Transverse colon (tissue), 3 donors: ENCODE results near the gene FSCN2.

Source experiments
- EP300 ChIP-seq: sonication (generic); formaldehyde crosslinking; IDR thresholded peaks from one replicate; pipeline ENCODE4 v1.6.1; 2017; ENCODE audit warnings: antibody characterized with exemption, low read depth
- POLR2A ChIP-seq: fragments of 450-650 bp; IDR thresholded peaks from one replicate; pipeline ENCODE4 v1.6.1; 2016; ENCODE audit warnings: antibody characterized with exemption, mild to moderate bottlenecking, moderate library complexity
- POLR2AphosphoS5 ChIP-seq, 3 donors: sonication (generic); formaldehyde crosslinking; IDR thresholded peaks; one replicate each; pipeline ENCODE4 v1.6.1; 2016; ENCODE audit warnings: antibody characterized with exemption in 3 of 3

DNA sequence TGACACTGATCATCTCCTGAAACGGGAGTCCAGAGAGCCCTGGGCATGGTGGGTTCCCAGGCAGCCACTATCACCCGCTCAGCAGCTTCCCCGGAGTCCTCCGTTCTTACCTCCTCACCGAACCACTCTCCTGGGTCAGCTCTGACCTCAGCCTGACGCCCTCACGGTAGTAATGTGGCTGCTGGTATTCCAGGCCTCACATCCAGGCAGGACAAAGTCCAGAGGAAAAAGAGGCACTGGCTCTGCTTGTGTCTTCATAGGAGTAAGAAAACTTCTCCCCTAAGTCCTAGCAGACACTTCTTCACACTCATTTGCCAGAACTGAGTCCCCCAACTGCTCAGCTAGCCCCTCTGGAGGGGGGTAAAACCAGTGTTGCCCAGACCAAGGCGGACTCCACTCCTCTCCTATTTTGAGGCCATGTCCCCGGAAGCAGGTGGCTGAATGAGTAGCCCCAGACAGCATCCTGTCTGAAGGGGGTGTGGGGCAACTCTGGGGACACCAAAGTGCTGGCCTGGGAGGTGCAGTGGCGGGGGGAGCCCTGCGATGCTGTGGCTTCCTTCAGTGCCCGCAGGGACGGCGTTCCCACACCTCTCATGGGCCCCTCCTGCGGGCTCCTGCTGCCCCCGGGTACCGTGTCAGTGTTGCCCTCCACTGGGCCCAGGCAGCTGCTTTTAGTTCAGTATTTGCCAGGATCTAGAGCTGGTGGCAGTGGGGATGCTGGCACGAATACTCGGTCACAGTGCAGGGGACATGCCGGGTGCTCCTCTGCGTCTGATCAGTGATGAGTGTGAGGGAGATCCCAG, 5.4 kb downstream of the FSCN2 start:
- TF ChIP-seq POLR2A, result no peak
- no peak for TF ChIP-seq EP300
- no peak for TF ChIP-seq POLR2AphosphoS5 (IDR thresholded peaks at IDR 0.05)
